Hepatocyte (in vitro differentiated cells): ENCODE data around the gene SNAI1. TPM values are rescaled to one million over a fixed set of nuclear protein-coding genes. Genes with fewer than 3 reads are reported as not detected.
A peak's percentile ranks its signal among the peaks of the same experiment; 100 is the strongest.

Experiments used
- DNase-seq: peaks from one replicate; pipeline ENCODE4 v3.0.0-alpha.2; 2016; ENCODE audit warnings: low spot score
- H2AFZ ChIP-seq: fragments of 200-600 bp; sonication (generic); 2 replicates; pipeline ENCODE4 v1.6.0; 2016; ENCODE audit warnings: antibody characterized with exemption, mild to moderate bottlenecking
- H3K27ac ChIP-seq: fragments of 200-600 bp; sonication (generic); 2 replicates; pipeline ENCODE4 v1.5.1; 2016; ENCODE audit warnings: mild to moderate bottlenecking
- H3K27me3 ChIP-seq: fragments of 200-600 bp; sonication (generic); 2 replicates; pipeline ENCODE4 v1.6.1; 2016
- H3K36me3 ChIP-seq: fragments of 200-600 bp; sonication (generic); replicated peaks from 2 replicates; pipeline ENCODE4 v1.5.1; 2016; ENCODE audit warnings: low read depth; ENCODE audit not compliant: insufficient read depth
- H3K4me1 ChIP-seq: fragments of 200-600 bp; sonication (generic); 2 replicates; pipeline ENCODE4 v1.5.1; 2016; ENCODE audit warnings: mild to moderate bottlenecking, moderate library complexity; ENCODE audit not compliant: insufficient read depth
- H3K4me2 ChIP-seq: fragments of 200-600 bp; sonication (generic); 2 replicates; pipeline ENCODE4 v1.6.0; 2016
- H3K4me3 ChIP-seq: fragments of 200-600 bp; sonication (generic); 2 replicates; pipeline ENCODE4 v1.5.1; 2016; ENCODE audit warnings: mild to moderate bottlenecking
- H3K79me2 ChIP-seq: fragments of 200-600 bp; sonication (generic); 2 replicates; pipeline ENCODE4 v1.6.0; 2017; ENCODE audit warnings: mild to moderate bottlenecking
- H3K9me2 ChIP-seq: fragments of 200-600 bp; sonication (generic); replicated peaks from 2 replicates; pipeline ENCODE4 v1.6.0; 2017; ENCODE audit warnings: mild to moderate bottlenecking; ENCODE audit not compliant: insufficient read depth
- H3K9me3 ChIP-seq: fragments of 200-600 bp; sonication (generic); 2 replicates; pipeline ENCODE4 v1.5.1; 2016; ENCODE audit warnings: low read depth, mild to moderate bottlenecking
- H4K20me1 ChIP-seq: fragments of 200-600 bp; sonication (generic); 2 replicates; pipeline ENCODE4 v1.6.0; 2016; ENCODE audit warnings: mild to moderate bottlenecking; ENCODE audit not compliant: insufficient read depth, poor library complexity, severe bottlenecking
- CTCF ChIP-seq: fragments of 200-600 bp; sonication (generic); IDR thresholded peaks from 2 replicates; pipeline ENCODE4 v1.5.1; 2016; ENCODE audit warnings: antibody characterized with exemption, mild to moderate bottlenecking; ENCODE audit not compliant: poor library complexity
- EZH2 ChIP-seq: fragments of 200-600 bp; sonication (generic); IDR thresholded peaks from 2 replicates; pipeline ENCODE4 v1.6.1; 2016; ENCODE audit warnings: antibody characterized with exemption, mild to moderate bottlenecking, borderline replicate concordance
- EZH2phosphoT487 ChIP-seq: fragments of 200-600 bp; sonication (generic); IDR thresholded peaks from one replicate; pipeline ENCODE4 v1.6.1; 2018; ENCODE audit warnings: antibody characterized with exemption, mild to moderate bottlenecking, low read depth, moderate library complexity; ENCODE audit not compliant: unreplicated experiment, severe bottlenecking
- WGBS: methylation state at CpG from one replicate; pipeline ENCODE4 v1.1.6; 2016; ENCODE audit warnings: low lambda C conversion rate; ENCODE audit errors: missing lambda C conversion rate; 5-methylcytosine and 5-hydroxymethylcytosine counted together
- polyA plus RNA-seq: library from polyadenylated mRNA; unstranded; fragments of >200 nt; fragmentation: Nextera tagmentation; extraction: Ambion mirVana; gene quantifications from 2 replicates; pipeline ENCODE4 v1.2.1, GENCODE V29; 2016
- total RNA-seq: library from RNA; depleted of rRNA; stranded (reverse); fragments of >200 nt; gene quantifications from 2 replicates; pipeline ENCODE4 v1.2.3, GENCODE V29; 2014

SNAI1 gene
- total and polyA plus RNA-seq, 2 experiments from 2014 or later, result 2.9 to 9.8 TPM

GRCh38 chr20:50001784-50002311 lies 19.1 kb downstream of the SNAI1 start:
- Histone ChIP-seq H3K4me1 (no peaks in the 10 kb centered on the region), H3K27ac (no peak overlapping the region), H3K4me2 (no peak overlapping the region), H3K36me3 (no peaks in the 10 kb centered on the region), H3K79me2 (no peaks in the 10 kb centered on the region), H4K20me1 (no peaks in the 10 kb centered on the region), H3K4me3 (no peak overlapping the region), H2AFZ (no peak overlapping the region), H3K9me2 (no peaks in the 10 kb centered on the region), H3K27me3 (no peaks in the 10 kb centered on the region), H3K9me3 (no peaks in the 10 kb centered on the region)
- no peak for DNase-seq
- TF ChIP-seq EZH2phosphoT487 (no peak), CTCF (no peak), EZH2 (no peak)
- WGBS, result 96% methylated on average over 8 of the region's 9 CpGs

GRCh38 chr20:50003253-50003656 lies 20.5 kb downstream of the SNAI1 start:
- Histone ChIP-seq H3K4me2 (no peak overlapping the region), H2AFZ (no peak overlapping the region), H3K36me3 (no peaks in the 10 kb centered on the region), H3K4me1 (no peaks in the 10 kb centered on the region), H3K27me3 (no peaks in the 10 kb centered on the region), H3K9me3 (no peaks in the 10 kb centered on the region), H3K27ac (no peak overlapping the region), H3K4me3 (no peak overlapping the region), H4K20me1 (no peaks in the 10 kb centered on the region), H3K79me2 (no peaks in the 10 kb centered on the region), H3K9me2 (no peaks in the 10 kb centered on the region)
- TF ChIP-seq EZH2, result no peak
- TF ChIP-seq CTCF, result no peak
- TF ChIP-seq EZH2phosphoT487, result no peak
- WGBS, result 78% methylated on average over 4 of the region's 4 CpGs
- DNase-seq, result peak; percentile 67

- no peaks in the 10 kb centered on the region for H4K20me1 ChIP-seq
- no peak for TF ChIP-seq CTCF
- no peak for TF ChIP-seq EZH2
- TF ChIP-seq EZH2phosphoT487, result no peak
- H2AFZ ChIP-seq, result no peak overlapping the region
- no peaks in the 10 kb centered on the region for H3K9me2 ChIP-seq
- no peaks in the 10 kb centered on the region for H3K79me2 ChIP-seq
- no peaks in the 10 kb centered on the region for H3K36me3 ChIP-seq
- no peak overlapping the region for H3K4me2 ChIP-seq
- no peak for DNase-seq
- H3K27ac ChIP-seq, result no peak overlapping the region
- 88% methylated on average over 4 of the region's 4 CpGs for WGBS
- no peaks in the 10 kb centered on the region for H3K9me3 ChIP-seq
- H3K27me3 ChIP-seq, result no peaks in the 10 kb centered on the region
- peaks cover 1% of the 10 kb centered on the region for H3K4me1 ChIP-seq
- no peak overlapping the region for H3K4me3 ChIP-seq
Measured at GRCh38 chr20:50004229-50004628, 21.4 kb downstream of the SNAI1 start.
